Measurements from ENCODE around the gene ARCN1.

GRCh38 chr11:118643142-118643994, 71.2 kb downstream of the ARCN1 start:
- no peak for TF ChIP-seq EZH2 (IDR thresholded peaks at IDR 0.05; ENCODE audit: low read length, unreplicated experiment)
- TF ChIP-seq CTCF (conservative IDR thresholded peaks at IDR 0.05; ENCODE audit: low read depth, low read length): no peak
- TF ChIP-seq EZH2phosphoT487 (IDR thresholded peaks at IDR 0.05; ENCODE audit: borderline replicate concordance, low read length): no peak
